IgD-negative memory B cell (primary cell): Measurements from ENCODE around the gene TMEM151A. TPM values are rescaled to one million over a fixed set of nuclear protein-coding genes. Genes with fewer than 3 reads are reported as not detected.

Experiments used
- H3K27ac Mint-ChIP-seq, 3 donors: one replicate each; pipeline ENCODE4 v1.8.0; 2020 to 2022; ENCODE audit warnings: mild to moderate bottlenecking in 3 of 3, mixed read lengths in 3 of 3, moderate library complexity in 1 of 3
- H3K27me3 Mint-ChIP-seq: one replicate; pipeline ENCODE4 v1.8.0; 2021; ENCODE audit warnings: mixed read lengths
- H3K36me3 Mint-ChIP-seq: one replicate; pipeline ENCODE4 v1.8.0; 2020; ENCODE audit warnings: mild to moderate bottlenecking, mixed read lengths
- H3K4me1 Mint-ChIP-seq, 3 donors: one replicate each; pipeline ENCODE4 v1.8.0; 2020 to 2022; ENCODE audit warnings: mixed read lengths in 3 of 3, mild to moderate bottlenecking in 1 of 3
- H3K4me3 Mint-ChIP-seq, 4 donors: one replicate each; pipeline ENCODE4 v1.8.0; 2020 to 2022; ENCODE audit warnings: mild to moderate bottlenecking in 4 of 4, mixed read lengths in 4 of 4, moderate library complexity in 3 of 4
- H3K9me3 Mint-ChIP-seq, 3 donors: one replicate each; pipeline ENCODE4 v1.8.0; 2020 to 2021; ENCODE audit warnings: mixed read lengths in 3 of 3, mild to moderate bottlenecking in 1 of 3
- polyA plus RNA-seq: library from polyadenylated mRNA; unstranded; fragments of 300-500 nt; fragmentation: Illumina TruSeq; gene quantifications from one replicate; pipeline ENCODE4 v1.2.3, GENCODE V29; 2021

The TMEM151A gene
- polyA plus RNA-seq, 1 donor from 2014 or later: not detected

DNA sequence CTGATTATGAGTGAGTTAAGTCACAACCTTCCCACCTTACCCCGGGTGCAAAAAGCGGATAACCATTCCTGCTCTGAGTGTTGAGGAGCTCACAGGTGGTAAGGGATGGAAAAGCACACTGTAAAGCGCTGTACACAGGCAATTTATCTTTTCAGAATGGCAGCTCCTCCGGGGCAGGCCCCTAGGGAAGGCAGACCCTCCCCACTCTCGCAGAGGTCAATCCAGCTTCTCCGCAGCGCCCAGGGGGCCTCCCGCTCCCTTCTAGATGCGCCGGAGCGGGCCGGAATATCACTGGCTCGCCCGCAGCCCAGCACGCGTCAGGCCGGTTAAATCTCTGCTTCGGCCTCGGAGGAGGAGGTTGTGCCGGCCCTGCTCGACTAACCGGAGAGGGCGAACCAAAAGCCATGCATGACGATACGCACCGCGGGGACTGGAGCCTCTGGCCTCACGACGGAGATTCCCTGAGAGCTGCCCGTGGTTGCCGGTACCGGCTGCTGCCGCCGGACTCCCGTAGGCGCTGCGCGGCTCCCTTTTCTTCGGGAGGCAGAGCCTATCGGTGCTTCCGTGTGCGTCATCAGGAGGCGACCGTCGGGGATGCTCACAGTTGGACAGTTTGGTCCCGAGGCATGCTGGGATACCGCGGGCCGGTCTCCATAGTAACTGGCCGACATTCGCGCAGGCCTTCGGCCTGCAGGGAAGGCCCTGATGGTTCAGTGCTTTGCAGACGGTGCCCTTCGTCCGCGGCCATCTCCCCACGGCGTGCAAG is 53.0 kb downstream of the TMEM151A start, which contains the start of gene BRMS1:
TSS of gene BRMS1 (minus strand) at position 555 of the 766 bp plus-strand sequence. CDS start 2,870 bp downstream, outside the sequence.
- Mint-ChIP-seq H3K27me3 (no peaks in the 10 kb centered on the region), H3K4me1 (peaks cover 20 to 36% (median 33%) of the 10 kb centered on the region in 3 donors), H3K4me3 (peak within 1 kb of the TSS; percentile 95 to 99 (median 98)), H3K9me3 (no peaks in the 10 kb centered on the region), H3K36me3 (no peaks in the 10 kb centered on the region), H3K27ac (peak within 1 kb of the TSS; percentile 98 to 100 (median 98))

DNA sequence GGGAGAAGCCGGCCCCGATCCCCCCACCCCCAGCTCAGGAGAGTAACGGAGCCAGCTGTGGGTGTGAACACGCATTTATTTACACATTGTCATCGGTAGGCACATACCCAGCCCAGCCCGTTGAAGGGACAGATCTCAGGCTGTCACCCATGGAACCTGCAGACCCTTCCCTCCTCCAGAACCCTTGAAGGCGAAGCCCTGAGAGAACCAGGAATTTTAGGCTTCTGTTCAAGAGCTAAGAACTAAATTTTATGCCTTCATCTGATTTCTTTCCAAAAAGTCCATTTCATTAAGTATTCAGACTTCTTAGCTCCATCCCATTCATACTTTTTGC is 53.6 kb downstream of the TMEM151A start:
- Mint-ChIP-seq H3K36me3 (no peaks in the 10 kb centered on the region), H3K27me3 (no peaks in the 10 kb centered on the region), H3K27ac (peak overlapping the region; percentile 98 to 100 (median 98)), H3K9me3 (no peaks in the 10 kb centered on the region), H3K4me1 (peaks cover 20 to 36% (median 33%) of the 10 kb centered on the region in 3 donors), H3K4me3 (peak overlapping the region; percentile 95 to 99 (median 98))

Other genes with a start within 250 kb of the TMEM151A start
- not detected for gene GAL3ST3, start 242.7 kb upstream of the TMEM151A start, polyA plus RNA-seq
- gene SF3B2, start 239.5 kb upstream of the TMEM151A start, polyA plus RNA-seq: 91.8 TPM
- gene PACS1, start 221.6 kb upstream of the TMEM151A start, polyA plus RNA-seq: 72.9 TPM
- 13.6 TPM for gene KLC2, start 34.2 kb upstream of the TMEM151A start, polyA plus RNA-seq
- gene RAB1B, start 23.3 kb upstream of the TMEM151A start, polyA plus RNA-seq: 14.8 TPM
- gene CNIH2, start 13.7 kb upstream of the TMEM151A start, polyA plus RNA-seq: not detected
- 72.5 TPM for gene YIF1A, start 2.8 kb upstream of the TMEM151A start, polyA plus RNA-seq
- gene CD248, start 25.1 kb downstream of the TMEM151A start, polyA plus RNA-seq: 0.19 TPM
- 0.28 TPM for gene RIN1, start 44.5 kb downstream of the TMEM151A start, polyA plus RNA-seq
- 80.6 TPM for gene BRMS1, start 53.2 kb downstream of the TMEM151A start, polyA plus RNA-seq
- 6.1 TPM for gene B4GAT1, start 55.7 kb downstream of the TMEM151A start, polyA plus RNA-seq
- 3.0 TPM for gene SLC29A2, start 79.9 kb downstream of the TMEM151A start, polyA plus RNA-seq
- not detected for gene NPAS4, start 129.1 kb downstream of the TMEM151A start, polyA plus RNA-seq
- gene MRPL11, start 147.0 kb downstream of the TMEM151A start, polyA plus RNA-seq: 92.2 TPM
- 4.3 TPM for gene PELI3, start 175.0 kb downstream of the TMEM151A start, polyA plus RNA-seq
- 24.5 TPM for gene DPP3, start 188.5 kb downstream of the TMEM151A start, polyA plus RNA-seq
- gene BBS1, start 218.7 kb downstream of the TMEM151A start, polyA plus RNA-seq: 10.3 TPM